Neural progenitor cell (in vitro differentiated cells): ENCODE data around the gene GNG10. TPM values are rescaled to one million over a fixed set of nuclear protein-coding genes. Genes with fewer than 3 reads are reported as not detected.
"Not testable (repeated sequence)": the region's sequence is repeated elsewhere in the genome, so short reads cannot be mapped to it uniquely, and the experiment has no call there.

Experiments
- DNase-seq: peaks from one replicate; pipeline ENCODE4 v3.0.0-alpha.2; 2016; ENCODE audit warnings: low spot score
- H2AFZ ChIP-seq: fragments of 200-600 bp; sonication (generic); replicated peaks from 2 replicates; pipeline ENCODE4 v1.6.1; 2016; ENCODE audit warnings: antibody characterized with exemption
- H3F3A ChIP-seq: fragments of 200-600 bp; sonication (generic); 2 replicates; pipeline ENCODE4 v1.6.1; 2016; ENCODE audit warnings: antibody characterized with exemption, low read depth
- H3K27ac ChIP-seq: fragments of 200-600 bp; sonication (generic); 2 replicates; pipeline ENCODE4 v1.5.1; 2016; ENCODE audit warnings: mild to moderate bottlenecking
- H3K27me3 ChIP-seq: fragments of 200-600 bp; sonication (generic); 2 replicates; pipeline ENCODE4 v1.6.1; 2016; ENCODE audit warnings: mild to moderate bottlenecking, moderate library complexity
- H3K36me3 ChIP-seq: fragments of 200-600 bp; sonication (generic); 2 replicates; pipeline ENCODE4 v1.5.1; 2016
- H3K4me1 ChIP-seq: fragments of 200-600 bp; sonication (generic); 2 replicates; pipeline ENCODE4 v1.6.1; 2016; ENCODE audit warnings: mixed run types
- H3K4me2 ChIP-seq: fragments of 200-600 bp; sonication (generic); 2 replicates; pipeline ENCODE4 v1.6.1; 2016
- H3K4me3 ChIP-seq: fragments of 200-600 bp; sonication (generic); 2 replicates; pipeline ENCODE4 v1.5.1; 2016
- H3K79me2 ChIP-seq: fragments of 200-600 bp; sonication (generic); 2 replicates; pipeline ENCODE4 v1.6.1; 2016; ENCODE audit warnings: low read depth
- H3K9ac ChIP-seq: fragments of 200-600 bp; sonication (generic); 2 replicates; pipeline ENCODE4 v1.6.1; 2016
- H3K9me3 ChIP-seq: fragments of 200-600 bp; sonication (generic); 2 replicates; pipeline ENCODE4 v1.5.1; 2016; ENCODE audit warnings: low read depth
- H4K20me1 ChIP-seq: fragments of 200-600 bp; sonication (generic); 2 replicates; pipeline ENCODE4 v1.6.1; 2016; ENCODE audit warnings: low read depth
- H3K27ac Mint-ChIP-seq: 3 replicates; pipeline ENCODE4 v1.8.0; 2021; ENCODE audit warnings: mixed read lengths
- H3K27me3 Mint-ChIP-seq: 2 replicates; pipeline ENCODE4 v1.8.0; 2022; ENCODE audit warnings: low read depth, mild to moderate bottlenecking, inconsistent platforms, moderate library complexity, mixed read lengths; ENCODE audit not compliant: insufficient read depth
- H3K36me3 Mint-ChIP-seq: 3 replicates; pipeline ENCODE4 v1.8.0; 2021; ENCODE audit warnings: mixed read lengths
- H3K4me1 Mint-ChIP-seq: 3 replicates; pipeline ENCODE4 v1.8.0; 2021; ENCODE audit warnings: mixed read lengths
- H3K4me3 Mint-ChIP-seq: 3 replicates; pipeline ENCODE4 v1.8.0; 2021; ENCODE audit warnings: mild to moderate bottlenecking, moderate library complexity, mixed read lengths
- H3K9me3 Mint-ChIP-seq: 3 replicates; pipeline ENCODE4 v1.8.0; 2020; ENCODE audit warnings: mixed read lengths
- CTCF ChIP-seq: fragments of 200-600 bp; sonication (generic); IDR thresholded peaks from 2 replicates; pipeline ENCODE4 v1.5.1; 2017; ENCODE audit warnings: antibody characterized with exemption, mild to moderate bottlenecking
- EZH2 ChIP-seq: fragments of 200-600 bp; sonication (generic); IDR thresholded peaks from 2 replicates; pipeline ENCODE4 v1.6.1; 2017; ENCODE audit warnings: antibody characterized with exemption, mild to moderate bottlenecking, moderate library complexity
- EZH2phosphoT487 ChIP-seq: fragments of 200-600 bp; sonication (generic); IDR thresholded peaks from 2 replicates; pipeline ENCODE4 v1.6.1; 2017; ENCODE audit warnings: antibody characterized with exemption
- total RNA-seq: library from RNA; depleted of rRNA; stranded (reverse); fragments of >200 nt; gene quantifications from 2 replicates; pipeline ENCODE4 v1.2.3, GENCODE V29; 2015; ENCODE audit warnings: low replicate concordance

GNG10 gene
- total RNA-seq, result 84.6 and 128 TPM in 2 replicates

GRCh38 chr9:111661150-111661801 is at the start of gene GNG10:
TSS of gene GNG10 (plus strand) at chr9:111661605. CDS start at chr9:111661635, 30 bp downstream.
- peak within 1 kb of the TSS; percentile 98 for H3K4me3 Mint-ChIP-seq
- H3K9ac ChIP-seq, result no peak within 1 kb of the TSS
- H3K27ac ChIP-seq, result peak within 1 kb of the TSS; percentile 82
- H3K4me1 ChIP-seq, result peaks cover 15% of the 10 kb centered on the region
- peaks cover 31% of the 10 kb centered on the region for H4K20me1 ChIP-seq
- peaks cover 2% of the 10 kb centered on the region for H3K27me3 Mint-ChIP-seq
- H3K27ac Mint-ChIP-seq, result peak within 1 kb of the TSS; percentile 95
- no peaks in the 10 kb centered on the region for H3K9me3 ChIP-seq
- peaks cover 45% of the 10 kb centered on the region for H3K79me2 ChIP-seq
- peaks cover 11% of the 10 kb centered on the region for H3K36me3 Mint-ChIP-seq
- peak within 1 kb of the TSS; percentile 91 for H3K4me2 ChIP-seq
- H2AFZ ChIP-seq, result peak within 1 kb of the TSS; percentile 95
- DNase-seq, result peak; percentile 80
- TF ChIP-seq CTCF (no peak), EZH2 (no peak), EZH2phosphoT487 (no peak)
- peak within 1 kb of the TSS; percentile 94 for H3K4me3 ChIP-seq
- peaks cover 19% of the 10 kb centered on the region for H3K27me3 ChIP-seq
- no peaks in the 10 kb centered on the region for H3K36me3 ChIP-seq
- H3F3A ChIP-seq, result peaks cover 22% of the 10 kb centered on the region
- H3K4me1 Mint-ChIP-seq, result peaks cover 20% of the 10 kb centered on the region
- no peaks in the 10 kb centered on the region for H3K9me3 Mint-ChIP-seq

- TF ChIP-seq EZH2 (no peak), CTCF (no peak), EZH2phosphoT487 (no peak)
- Mint-ChIP-seq H3K4me1 (peaks cover 4% of the 10 kb centered on the region), H3K27ac (no peak overlapping the region), H3K27me3 (peaks cover 4% of the 10 kb centered on the region), H3K36me3 (no peaks in the 10 kb centered on the region), H3K9me3 (peaks cover 4% of the 10 kb centered on the region), H3K4me3 (no peak overlapping the region)
- Histone ChIP-seq H3K79me2 (no peaks in the 10 kb centered on the region), H3K27ac (no peak overlapping the region), H3F3A (no peaks in the 10 kb centered on the region), H3K27me3 (no peaks in the 10 kb centered on the region), H4K20me1 (no peaks in the 10 kb centered on the region), H3K4me3 (no peak overlapping the region), H2AFZ (no peak overlapping the region), H3K4me1 (no peaks in the 10 kb centered on the region), H3K9me3 (no peaks in the 10 kb centered on the region), H3K36me3 (no peaks in the 10 kb centered on the region), H3K4me2 (no peak overlapping the region), H3K9ac (no peak overlapping the region)
- DNase-seq, result no peak
Measured at GRCh38 chr9:111613436-111614040, 47.9 kb upstream of the GNG10 start.

GRCh38 chr9:111615928-111616327 is 45.5 kb upstream of the GNG10 start:
- no peak overlapping the region for H3K4me2 ChIP-seq
- no peaks in the 10 kb centered on the region for H3K36me3 ChIP-seq
- no peaks in the 10 kb centered on the region for H3K79me2 ChIP-seq
- no peak overlapping the region for H3K4me3 ChIP-seq
- no peaks in the 10 kb centered on the region for H3K4me1 ChIP-seq
- H3K9ac ChIP-seq, result no peak overlapping the region
- Mint-ChIP-seq H3K27me3 (no peaks in the 10 kb centered on the region), H3K27ac (no peak overlapping the region), H3K9me3 (peaks cover 4% of the 10 kb centered on the region), H3K36me3 (no peaks in the 10 kb centered on the region), H3K4me3 (no peak overlapping the region), H3K4me1 (peaks cover 2% of the 10 kb centered on the region)
- TF ChIP-seq EZH2phosphoT487 (no peak), CTCF (no peak), EZH2 (no peak)
- H3F3A ChIP-seq, result no peaks in the 10 kb centered on the region
- H2AFZ ChIP-seq, result no peak overlapping the region
- H3K27ac ChIP-seq, result no peak overlapping the region
- no peaks in the 10 kb centered on the region for H4K20me1 ChIP-seq
- no peak for DNase-seq
- H3K9me3 ChIP-seq, result no peaks in the 10 kb centered on the region
- no peaks in the 10 kb centered on the region for H3K27me3 ChIP-seq

- not testable (repeated sequence) for H3K9ac ChIP-seq, H3K4me2 ChIP-seq, H2AFZ ChIP-seq, H3F3A ChIP-seq, H3K27me3 ChIP-seq, DNase-seq, H3K4me1 ChIP-seq, H3K27ac Mint-ChIP-seq, H3K79me2 ChIP-seq, H3K4me3 Mint-ChIP-seq, H3K36me3 Mint-ChIP-seq, H3K4me1 Mint-ChIP-seq, H3K27ac ChIP-seq, H3K36me3 ChIP-seq, H3K9me3 Mint-ChIP-seq, H4K20me1 ChIP-seq, H3K27me3 Mint-ChIP-seq, H3K4me3 ChIP-seq, H3K9me3 ChIP-seq
Measured at GRCh38 chr9:111617349-111617748, 44.1 kb upstream of the GNG10 start.
